ENCODE measurements around the gene PRR29.

DNA sequence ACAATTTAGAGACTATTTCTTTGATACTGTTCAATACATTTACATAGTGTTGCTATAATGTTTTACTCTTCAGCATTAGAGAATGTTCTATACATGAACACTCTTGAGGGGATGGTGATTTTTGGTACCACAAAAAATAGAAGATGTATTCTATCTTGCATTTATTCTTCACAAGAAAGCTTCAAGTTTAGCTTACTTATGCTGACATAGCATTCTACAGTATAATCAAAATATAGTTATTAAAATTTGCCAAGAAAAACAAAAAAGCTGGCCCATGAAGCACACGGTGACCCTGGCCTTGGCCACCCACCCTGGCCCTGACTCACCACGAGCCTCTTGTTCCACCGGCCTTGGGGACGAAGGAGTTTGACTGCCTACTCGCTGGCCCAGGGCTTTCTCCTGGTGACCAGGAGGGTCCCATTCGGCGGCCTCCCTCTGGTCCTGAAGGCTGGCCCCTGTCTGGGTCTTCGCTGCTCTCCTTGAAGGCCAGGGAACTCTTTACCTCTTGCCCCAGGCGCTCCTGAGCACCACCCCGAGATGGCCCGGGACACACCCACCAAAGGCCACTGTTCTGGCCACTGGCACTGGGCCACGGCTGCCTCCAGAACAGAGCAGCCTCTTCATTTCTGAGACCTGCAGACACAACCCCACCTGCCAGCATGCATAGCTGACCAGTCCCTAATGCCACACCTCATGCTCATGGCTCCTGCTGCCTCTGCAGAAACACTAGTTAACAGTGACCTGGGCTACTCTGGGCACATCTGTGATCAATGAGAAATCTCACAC is 44.7 kb downstream of the PRR29 start:
- TF ChIP-seq, protein P1, sequence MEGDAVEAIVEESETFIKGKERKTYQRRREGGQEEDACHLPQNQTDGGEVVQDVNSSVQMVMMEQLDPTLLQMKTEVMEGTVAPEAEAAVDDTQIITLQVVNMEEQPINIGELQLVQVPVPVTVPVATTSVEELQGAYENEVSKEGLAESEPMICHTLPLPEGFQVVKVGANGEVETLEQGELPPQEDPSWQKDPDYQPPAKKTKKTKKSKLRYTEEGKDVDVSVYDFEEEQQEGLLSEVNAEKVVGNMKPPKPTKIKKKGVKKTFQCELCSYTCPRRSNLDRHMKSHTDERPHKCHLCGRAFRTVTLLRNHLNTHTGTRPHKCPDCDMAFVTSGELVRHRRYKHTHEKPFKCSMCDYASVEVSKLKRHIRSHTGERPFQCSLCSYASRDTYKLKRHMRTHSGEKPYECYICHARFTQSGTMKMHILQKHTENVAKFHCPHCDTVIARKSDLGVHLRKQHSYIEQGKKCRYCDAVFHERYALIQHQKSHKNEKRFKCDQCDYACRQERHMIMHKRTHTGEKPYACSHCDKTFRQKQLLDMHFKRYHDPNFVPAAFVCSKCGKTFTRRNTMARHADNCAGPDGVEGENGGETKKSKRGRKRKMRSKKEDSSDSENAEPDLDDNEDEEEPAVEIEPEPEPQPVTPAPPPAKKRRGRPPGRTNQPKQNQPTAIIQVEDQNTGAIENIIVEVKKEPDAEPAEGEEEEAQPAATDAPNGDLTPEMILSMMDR (conservative IDR thresholded peaks at IDR 0.05; ENCODE audit: low read depth, low read length), result no peak
- TF ChIP-seq EZH2 (IDR thresholded peaks at IDR 0.05; ENCODE audit: borderline replicate concordance, low read depth, low read length, poor library complexity, severe bottlenecking), result no peak
